Measurements from ENCODE around the gene KCNN4.
"Not testable (repeated sequence)": the region's sequence is repeated elsewhere in the genome, so short reads cannot be mapped to it uniquely, and the experiment has no call there.

Gene KCNN4

GRCh38 chr19:43780706-43781525, at the start of gene KCNN4:
Gene KCNN4 (minus strand): TSS chr19:43780973. CDS start chr19:43780861, 112 bp downstream.
- peak; percentile 71 for DNase-seq (ENCODE audit: low spot score)

GRCh38 chr19:43826787-43827754, 46.3 kb upstream of the KCNN4 start, which contains the start of gene ZNF283:
Gene ZNF283 (plus strand): TSS chr19:43827321. CDS start chr19:43833505, 6,184 bp downstream.
- DNase-seq (ENCODE audit: low spot score) = peak; percentile 84

GRCh38 chr19:43824572-43824971, 43.8 kb upstream of the KCNN4 start:
- not testable (repeated sequence) for DNase-seq (ENCODE audit: low spot score)

- DNase-seq (ENCODE audit: low spot score) = not testable (repeated sequence)
Measured at GRCh38 chr19:43823856-43824255, 43.1 kb upstream of the KCNN4 start.

- no peak for DNase-seq (ENCODE audit: low spot score)
Measured at GRCh38 chr19:43820884-43821215, 40.1 kb upstream of the KCNN4 start.

- DNase-seq (ENCODE audit: low spot score) = peak; percentile 10
Measured at GRCh38 chr19:43820098-43820883, 39.5 kb upstream of the KCNN4 start.

- DNase-seq (ENCODE audit: low spot score) = no peak
Measured at GRCh38 chr19:43818500-43818899, 37.7 kb upstream of the KCNN4 start.

GRCh38 chr19:43817454-43817853, 36.7 kb upstream of the KCNN4 start:
- not testable (repeated sequence) for DNase-seq (ENCODE audit: low spot score)

GRCh38 chr19:43814663-43815352, 34.0 kb upstream of the KCNN4 start:
- DNase-seq (ENCODE audit: low spot score) = no peak

GRCh38 chr19:43812688-43813087, 31.9 kb upstream of the KCNN4 start:
- no peak for DNase-seq (ENCODE audit: low spot score)

- no peak for DNase-seq (ENCODE audit: low spot score)
Measured at GRCh38 chr19:43812259-43812658, 31.5 kb upstream of the KCNN4 start.

- no peak for DNase-seq (ENCODE audit: low spot score)
Measured at GRCh38 chr19:43811837-43812236, 31.1 kb upstream of the KCNN4 start.

- peak; percentile 27 for DNase-seq (ENCODE audit: low spot score)
Measured at GRCh38 chr19:43809762-43810696, 29.3 kb upstream of the KCNN4 start.

- DNase-seq (ENCODE audit: low spot score) = no peak
Measured at GRCh38 chr19:43807651-43808050, 26.9 kb upstream of the KCNN4 start.

GRCh38 chr19:43806848-43807247, 26.1 kb upstream of the KCNN4 start:
- no peak for DNase-seq (ENCODE audit: low spot score)

GRCh38 chr19:43806401-43806800, 25.6 kb upstream of the KCNN4 start:
- DNase-seq (ENCODE audit: low spot score) = not testable (repeated sequence)

GRCh38 chr19:43804432-43804831, 23.7 kb upstream of the KCNN4 start:
- DNase-seq (ENCODE audit: low spot score) = no peak

- no peak for DNase-seq (ENCODE audit: low spot score)
Measured at GRCh38 chr19:43802216-43802951, 21.6 kb upstream of the KCNN4 start, which contains the start of gene LYPD5. Gene LYPD5 (minus strand): TSS chr19:43802447. CDS start chr19:43802380, 67 bp downstream.

GRCh38 chr19:43799502-43800142, 18.8 kb upstream of the KCNN4 start:
- no peak for DNase-seq (ENCODE audit: low spot score)

Measured in germinal center (tissue), 1 donor.